Measurements from ENCODE around the gene ASTN2.

ASTN2 gene

GRCh38 chr9:117091529-117091928, 323.3 kb downstream of the ASTN2 start:
- TF ChIP-seq GATA2 (IDR thresholded peaks at IDR 0.05; ENCODE audit: low read depth, low read length) (no peak), GATA3 (IDR thresholded peaks at IDR 0.05; ENCODE audit: low read depth, low read length) (no peak)

- TF ChIP-seq GATA2 (IDR thresholded peaks at IDR 0.05; ENCODE audit: low read depth, low read length) (no peak), GATA3 (IDR thresholded peaks at IDR 0.05; ENCODE audit: low read depth, low read length) (no peak)
Observed at GRCh38 chr9:117088786-117089185, 326.1 kb downstream of the ASTN2 start.

- TF ChIP-seq GATA2 (IDR thresholded peaks at IDR 0.05; ENCODE audit: low read depth, low read length) = no peak
- TF ChIP-seq GATA3 (IDR thresholded peaks at IDR 0.05; ENCODE audit: low read depth, low read length) = no peak
Observed at GRCh38 chr9:117088140-117088539, 326.7 kb downstream of the ASTN2 start.

- TF ChIP-seq GATA2 (IDR thresholded peaks at IDR 0.05; ENCODE audit: low read depth, low read length) (no peak), GATA3 (IDR thresholded peaks at IDR 0.05; ENCODE audit: low read depth, low read length) (no peak)
Observed at GRCh38 chr9:117084221-117084620, 330.6 kb downstream of the ASTN2 start.

GRCh38 chr9:117083559-117083958, 331.3 kb downstream of the ASTN2 start:
- TF ChIP-seq GATA2 (IDR thresholded peaks at IDR 0.05; ENCODE audit: low read depth, low read length) (no peak), GATA3 (IDR thresholded peaks at IDR 0.05; ENCODE audit: low read depth, low read length) (no peak)

GRCh38 chr9:117081641-117082317, 333.1 kb downstream of the ASTN2 start:
- TF ChIP-seq GATA2 (IDR thresholded peaks at IDR 0.05; ENCODE audit: low read depth, low read length) (no peak), GATA3 (IDR thresholded peaks at IDR 0.05; ENCODE audit: low read depth, low read length) (no peak)

GRCh38 chr9:117080765-117081390, 334.0 kb downstream of the ASTN2 start:
- no peak for TF ChIP-seq GATA2 (IDR thresholded peaks at IDR 0.05; ENCODE audit: low read depth, low read length)
- no peak for TF ChIP-seq GATA3 (IDR thresholded peaks at IDR 0.05; ENCODE audit: low read depth, low read length)

- peak; percentile 64 for TF ChIP-seq GATA2 (IDR thresholded peaks at IDR 0.05; ENCODE audit: low read depth, low read length)
- 0 out of 2 replicates have a peak, but pooled peaks have one; percentile 30 for TF ChIP-seq GATA3 (IDR thresholded peaks at IDR 0.05; ENCODE audit: low read depth, low read length)
Observed at GRCh38 chr9:117076571-117077290, 338.1 kb downstream of the ASTN2 start.

GRCh38 chr9:117075636-117076035, 339.2 kb downstream of the ASTN2 start:
- TF ChIP-seq GATA3 (IDR thresholded peaks at IDR 0.05; ENCODE audit: low read depth, low read length) (no peak), GATA2 (IDR thresholded peaks at IDR 0.05; ENCODE audit: low read depth, low read length) (no peak)

- TF ChIP-seq GATA3 (IDR thresholded peaks at IDR 0.05; ENCODE audit: low read depth, low read length) = no peak
- TF ChIP-seq GATA2 (IDR thresholded peaks at IDR 0.05; ENCODE audit: low read depth, low read length) = no peak
Observed at GRCh38 chr9:117074784-117075520, 339.9 kb downstream of the ASTN2 start.

- TF ChIP-seq GATA2 (IDR thresholded peaks at IDR 0.05; ENCODE audit: low read depth, low read length) (no peak), GATA3 (IDR thresholded peaks at IDR 0.05; ENCODE audit: low read depth, low read length) (no peak)
Observed at GRCh38 chr9:117074342-117074662, 340.6 kb downstream of the ASTN2 start.

GRCh38 chr9:117073539-117074341, 341.1 kb downstream of the ASTN2 start:
- TF ChIP-seq GATA2 (IDR thresholded peaks at IDR 0.05; ENCODE audit: low read depth, low read length) = no peak
- TF ChIP-seq GATA3 (IDR thresholded peaks at IDR 0.05; ENCODE audit: low read depth, low read length) = no peak

- TF ChIP-seq GATA2 (IDR thresholded peaks at IDR 0.05; ENCODE audit: low read depth, low read length) = no peak
- no peak for TF ChIP-seq GATA3 (IDR thresholded peaks at IDR 0.05; ENCODE audit: low read depth, low read length)
Observed at GRCh38 chr9:117073071-117073470, 341.8 kb downstream of the ASTN2 start.

Measured in SH-SY5Y (cell line).